GM18507 (cell line): ENCODE results near the gene LPCAT2.

ENCODE experiments used
- DNase-seq: peaks from one replicate; pipeline ENCODE4 v3.0.0; 2011; ENCODE audit warnings: low read depth; ENCODE audit not compliant: insufficient read length; ENCODE audit errors: extremely low spot score
- FAIRE-seq: peaks from 2 replicates; lab custom pipeline; 2011; peaks lifted over from hg19 to GRCh38; lab: Jason Lieb, UNC

LPCAT2 gene

DNA sequence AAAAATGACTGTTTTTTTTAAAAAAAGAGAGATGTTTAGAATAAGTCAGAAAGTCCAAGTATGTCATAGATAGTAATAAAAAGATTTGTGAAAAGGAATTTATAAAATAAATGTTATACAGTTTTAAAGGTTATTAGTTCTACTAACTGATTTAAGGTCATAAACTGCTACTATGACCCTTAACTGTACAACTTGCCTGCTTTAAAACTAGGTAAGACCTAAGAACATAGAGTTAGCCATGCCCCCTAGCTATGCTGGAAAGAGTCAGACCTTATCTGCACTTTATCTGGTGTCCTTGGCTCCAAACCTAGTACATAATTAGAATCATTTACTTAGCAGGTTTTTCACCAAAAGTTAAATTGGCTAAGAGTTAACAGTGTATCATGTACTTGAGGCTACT is 123.4 kb downstream of the LPCAT2 start:
- no peak for DNase-seq
- FAIRE-seq: no peak

- DNase-seq (no peak), FAIRE-seq (no peak)
Measured at GRCh38 chr16:55634193-55634592, 125.3 kb downstream of the LPCAT2 start.
